ENCODE data around the gene CEACAM1.
A peak's percentile ranks its signal among the peaks of the same experiment; 100 is the strongest.

CEACAM1 gene

GRCh38 chr19:42528354-42529247 lies at the start of gene CEACAM1:
TSS of gene CEACAM1 (minus strand) at chr19:42528481. CDS start at chr19:42528374, 107 bp downstream.
- Histone ChIP-seq H3K36me3 (no peaks in the 10 kb centered on the region), H3K4me1 (ENCODE audit: control insufficient read depth in 1 of 2, insufficient read depth in 1 of 2, low read depth in 1 of 2, low read length in 1 of 2) (peaks cover 59% of the 10 kb centered on the region in 2 experiments), H3K27me3 (no peaks in the 10 kb centered on the region), H3K27ac (peak within 1 kb of the TSS; percentile 86), H3K9me3 (no peaks in the 10 kb centered on the region), H3K4me3 (ENCODE audit: low read depth in 1 of 2, low read length in 1 of 2) (peak within 1 kb of the TSS; percentile 63 to 68)
- no peak for TF ChIP-seq CTCF (IDR thresholded peaks at IDR 0.05)

- Histone ChIP-seq H3K27me3 (no peaks in the 10 kb centered on the region), H3K9me3 (no peaks in the 10 kb centered on the region), H3K27ac (peak overlapping the region; percentile 60), H3K36me3 (no peaks in the 10 kb centered on the region), H3K4me1 (ENCODE audit: control insufficient read depth in 1 of 2, insufficient read depth in 1 of 2, low read depth in 1 of 2, low read length in 1 of 2) (peaks cover 75 to 77% of the 10 kb centered on the region in 2 experiments), H3K4me3 (ENCODE audit: low read depth in 1 of 2, low read length in 1 of 2) (no peak overlapping the region)
- TF ChIP-seq CTCF (IDR thresholded peaks at IDR 0.05) = no peak
Measured at GRCh38 chr19:42577016-42577415, 48.7 kb upstream of the CEACAM1 start.

- Histone ChIP-seq H3K4me1 (ENCODE audit: control insufficient read depth in 1 of 2, insufficient read depth in 1 of 2, low read depth in 1 of 2, low read length in 1 of 2) (peaks cover 82 to 83% of the 10 kb centered on the region in 2 experiments), H3K36me3 (no peaks in the 10 kb centered on the region), H3K27me3 (no peaks in the 10 kb centered on the region), H3K4me3 (ENCODE audit: low read depth in 1 of 2, low read length in 1 of 2) (no peak overlapping the region), H3K27ac (peak overlapping the region; percentile 60), H3K9me3 (no peaks in the 10 kb centered on the region)
- no peak for TF ChIP-seq CTCF (IDR thresholded peaks at IDR 0.05)
Measured at GRCh38 chr19:42576241-42576640, 48.0 kb upstream of the CEACAM1 start.

GRCh38 chr19:42573642-42574041 lies 45.4 kb upstream of the CEACAM1 start:
- no peak for TF ChIP-seq CTCF (IDR thresholded peaks at IDR 0.05)
- H3K27me3 ChIP-seq = no peaks in the 10 kb centered on the region
- H3K4me1 ChIP-seq (ENCODE audit: control insufficient read depth in 1 of 2, insufficient read depth in 1 of 2, low read depth in 1 of 2, low read length in 1 of 2) = peaks cover 89 to 91% of the 10 kb centered on the region in 2 experiments
- H3K4me3 ChIP-seq (ENCODE audit: low read depth in 1 of 2, low read length in 1 of 2) = no peak overlapping the region
- no peaks in the 10 kb centered on the region for H3K36me3 ChIP-seq
- H3K9me3 ChIP-seq = no peaks in the 10 kb centered on the region
- H3K27ac ChIP-seq = peak overlapping the region; percentile 69

- no peaks in the 10 kb centered on the region for H3K9me3 ChIP-seq
- H3K36me3 ChIP-seq = no peaks in the 10 kb centered on the region
- peaks cover 89 to 91% of the 10 kb centered on the region in 2 experiments for H3K4me1 ChIP-seq (ENCODE audit: control insufficient read depth in 1 of 2, insufficient read depth in 1 of 2, low read depth in 1 of 2, low read length in 1 of 2)
- H3K27me3 ChIP-seq = no peaks in the 10 kb centered on the region
- H3K4me3 ChIP-seq (ENCODE audit: low read depth in 1 of 2, low read length in 1 of 2) = peak overlapping the region in 1 of 2 experiments; percentile 19
- TF ChIP-seq CTCF (IDR thresholded peaks at IDR 0.05) = no peak
- H3K27ac ChIP-seq = peak overlapping the region; percentile 69
Measured at GRCh38 chr19:42571116-42571515, 42.8 kb upstream of the CEACAM1 start.
